ENCODE data around the gene FER.

DNA sequence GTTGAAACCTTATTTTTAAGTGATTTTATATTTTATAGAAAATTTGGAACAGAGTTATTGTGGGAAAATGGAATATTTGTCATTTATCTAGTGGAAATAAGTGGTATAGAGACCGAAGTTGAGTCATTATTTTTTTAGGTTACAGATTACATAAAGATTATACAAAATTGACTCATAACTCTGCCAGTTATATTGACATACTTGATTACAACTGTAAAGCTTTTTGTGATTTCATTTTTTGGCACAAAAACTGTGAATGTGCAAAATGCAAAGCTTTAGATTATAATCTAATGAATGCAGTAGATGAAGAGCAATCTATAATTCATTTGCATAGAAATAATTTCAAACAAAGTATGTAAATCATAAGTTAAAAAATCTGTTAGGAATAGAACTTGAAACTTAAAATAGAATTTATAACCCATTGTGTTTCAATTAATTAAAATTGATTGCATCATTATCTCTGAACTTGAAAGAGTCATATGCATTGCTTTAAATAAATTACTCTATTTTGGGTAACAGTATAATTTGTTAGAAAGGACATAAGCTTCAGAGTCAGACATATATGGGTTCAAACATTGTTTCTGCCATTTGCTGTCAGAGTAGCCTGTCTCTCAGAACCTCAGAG is 280.4 kb downstream of the FER start:
- TF ChIP-seq, protein P1, sequence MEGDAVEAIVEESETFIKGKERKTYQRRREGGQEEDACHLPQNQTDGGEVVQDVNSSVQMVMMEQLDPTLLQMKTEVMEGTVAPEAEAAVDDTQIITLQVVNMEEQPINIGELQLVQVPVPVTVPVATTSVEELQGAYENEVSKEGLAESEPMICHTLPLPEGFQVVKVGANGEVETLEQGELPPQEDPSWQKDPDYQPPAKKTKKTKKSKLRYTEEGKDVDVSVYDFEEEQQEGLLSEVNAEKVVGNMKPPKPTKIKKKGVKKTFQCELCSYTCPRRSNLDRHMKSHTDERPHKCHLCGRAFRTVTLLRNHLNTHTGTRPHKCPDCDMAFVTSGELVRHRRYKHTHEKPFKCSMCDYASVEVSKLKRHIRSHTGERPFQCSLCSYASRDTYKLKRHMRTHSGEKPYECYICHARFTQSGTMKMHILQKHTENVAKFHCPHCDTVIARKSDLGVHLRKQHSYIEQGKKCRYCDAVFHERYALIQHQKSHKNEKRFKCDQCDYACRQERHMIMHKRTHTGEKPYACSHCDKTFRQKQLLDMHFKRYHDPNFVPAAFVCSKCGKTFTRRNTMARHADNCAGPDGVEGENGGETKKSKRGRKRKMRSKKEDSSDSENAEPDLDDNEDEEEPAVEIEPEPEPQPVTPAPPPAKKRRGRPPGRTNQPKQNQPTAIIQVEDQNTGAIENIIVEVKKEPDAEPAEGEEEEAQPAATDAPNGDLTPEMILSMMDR (IDR thresholded peaks at IDR 0.05): no peak
- no peak for TF ChIP-seq POLR2AphosphoS5 (IDR thresholded peaks at IDR 0.05; ENCODE audit: insufficient read depth in 1 of 2, low read depth in 1 of 2)
- no peak for TF ChIP-seq POLR2A (IDR thresholded peaks at IDR 0.05)
